ENCODE data around the gene CFDP1.
"Not testable (repeated sequence)": the region's sequence is repeated elsewhere in the genome, so short reads cannot be mapped to it uniquely, and the experiment has no call there.

Gene CFDP1

GRCh38 chr16:75458439-75458838 lies 25.1 kb upstream of the CFDP1 start:
- DNase-seq (ENCODE audit: low read depth) = no peak

DNA sequence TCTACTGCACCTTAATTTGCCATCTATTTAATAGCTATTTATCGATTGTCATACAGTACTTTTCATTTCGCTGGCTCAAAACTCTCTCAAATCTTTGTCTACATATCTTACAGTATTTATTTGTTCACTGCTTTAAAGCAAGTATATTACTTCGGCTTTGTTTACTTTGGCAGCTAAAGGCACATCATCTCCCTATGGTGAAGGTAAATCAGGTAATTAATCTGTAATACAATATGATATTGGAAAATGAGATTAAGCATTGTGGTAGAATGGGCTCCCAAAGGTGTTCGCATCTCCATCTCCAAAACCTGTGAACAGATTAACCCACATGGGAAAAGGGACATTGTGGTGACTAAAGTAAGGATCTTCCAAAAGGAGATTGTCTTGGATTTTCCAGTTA lies 24.7 kb upstream of the CFDP1 start:
- no peak for DNase-seq (ENCODE audit: low read depth)

GRCh38 chr16:75457485-75458021 lies 24.2 kb upstream of the CFDP1 start:
- DNase-seq (ENCODE audit: low read depth) = no peak

DNA sequence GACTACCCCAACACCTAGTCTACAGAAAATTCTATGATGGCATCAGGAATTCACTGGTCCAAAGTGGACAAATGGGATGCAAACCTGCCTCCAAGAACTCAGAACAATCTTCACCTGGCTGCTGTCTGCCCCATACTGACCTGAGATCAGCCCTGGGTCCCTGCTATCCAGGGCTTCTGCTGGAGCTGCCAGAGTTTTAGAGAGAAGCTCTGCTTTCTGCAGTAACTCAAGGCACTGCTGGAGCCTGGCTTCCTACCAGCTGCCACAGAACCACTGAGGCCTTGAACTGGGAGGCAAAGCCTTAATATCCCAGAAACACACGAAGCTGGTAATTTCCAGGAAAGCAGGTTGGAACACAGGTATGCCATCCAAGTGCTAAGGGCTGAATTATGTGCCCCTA lies 23.7 kb upstream of the CFDP1 start:
- DNase-seq (ENCODE audit: low read depth) = no peak

- not testable (repeated sequence) for DNase-seq (ENCODE audit: low read depth)
Observed at GRCh38 chr16:75456486-75456885, 23.2 kb upstream of the CFDP1 start.

GRCh38 chr16:75455677-75456076 lies 22.4 kb upstream of the CFDP1 start:
- no peak for DNase-seq (ENCODE audit: low read depth)

- no peak for DNase-seq (ENCODE audit: low read depth)
Observed at GRCh38 chr16:75452464-75453190, 19.3 kb upstream of the CFDP1 start.

DNA sequence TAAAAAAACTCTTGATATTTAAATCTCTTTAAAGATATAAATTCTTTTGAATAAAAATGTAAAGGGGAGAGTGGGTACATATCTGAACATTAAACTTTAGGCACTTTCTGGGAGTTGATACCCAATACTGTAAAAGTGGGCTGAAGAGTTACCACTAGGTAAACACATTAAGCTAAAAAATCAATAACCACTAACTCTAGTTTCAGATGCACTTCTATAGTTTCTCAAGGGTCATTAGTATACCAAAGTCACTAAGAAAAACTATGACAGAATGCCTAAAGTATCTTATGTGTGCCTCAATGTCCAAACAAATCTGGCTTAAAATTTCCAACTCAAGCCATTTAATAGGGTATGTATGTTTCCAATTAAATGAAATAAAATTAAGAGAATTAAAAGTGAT lies 13.1 kb upstream of the CFDP1 start:
- no peak for DNase-seq (ENCODE audit: low read depth)

DNA sequence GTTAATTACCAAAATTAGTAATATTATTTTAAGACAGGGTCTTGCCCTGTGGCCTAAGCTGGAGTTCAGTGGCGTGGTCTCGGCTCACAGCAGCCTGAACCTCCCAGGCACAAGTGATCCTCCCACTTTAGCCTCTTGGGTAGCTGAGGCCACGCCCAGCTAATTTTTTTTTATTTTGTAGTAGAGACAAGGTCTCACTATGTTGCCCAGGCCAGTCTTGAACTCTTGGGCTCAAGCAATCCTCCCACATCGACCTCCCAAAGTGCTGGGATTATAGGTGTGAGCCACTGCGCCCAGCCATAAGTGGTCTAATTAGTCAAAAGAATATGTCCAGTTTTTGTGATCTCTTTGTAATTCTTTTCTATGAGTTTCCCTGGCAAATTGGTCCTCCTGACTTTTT lies 12.0 kb upstream of the CFDP1 start:
- DNase-seq (ENCODE audit: low read depth) = no peak

- DNase-seq (ENCODE audit: low read depth) = no peak
Observed at GRCh38 chr16:75443298-75443697, 10.0 kb upstream of the CFDP1 start.

DNA sequence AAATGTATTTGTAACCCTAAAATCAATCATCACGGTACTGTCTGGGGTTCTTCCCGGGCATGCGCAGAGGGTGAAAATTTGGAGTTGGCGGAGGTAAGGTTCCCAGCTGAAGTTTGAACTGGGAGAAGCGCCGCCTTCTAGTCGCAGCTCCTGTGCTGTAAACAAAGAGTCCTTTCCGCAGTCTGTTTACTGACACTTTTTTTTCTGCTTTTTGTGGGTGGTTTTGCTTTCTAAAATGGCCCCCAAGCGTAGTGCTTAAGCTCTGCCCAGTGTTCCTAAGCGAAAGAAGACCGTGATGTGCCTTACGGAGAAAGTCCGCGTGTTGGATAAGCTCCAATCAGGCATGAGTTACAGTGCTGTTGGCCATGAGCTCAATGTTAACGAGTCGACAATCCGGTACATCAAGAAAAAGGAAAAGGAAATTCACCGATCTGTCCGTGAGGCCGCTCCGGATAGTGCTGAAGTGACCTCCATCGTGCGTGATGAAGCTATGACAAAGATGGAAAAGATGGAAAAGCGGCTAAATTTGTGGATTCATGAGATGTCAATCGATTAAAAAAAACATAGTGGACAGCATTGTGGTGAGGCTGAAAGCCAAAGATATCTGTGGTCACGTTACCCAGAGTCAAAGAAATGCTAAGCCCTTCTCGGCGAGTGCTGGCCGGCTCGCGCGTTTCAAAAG lies 570 bp upstream of the CFDP1 start:
- DNase-seq (ENCODE audit: low read depth) = no peak

- DNase-seq (ENCODE audit: low read depth) = no peak
Observed at GRCh38 chr16:75429621-75430403, 3.5 kb downstream of the CFDP1 start.

GRCh38 chr16:75426524-75426923 lies 6.8 kb downstream of the CFDP1 start:
- not testable (repeated sequence) for DNase-seq (ENCODE audit: low read depth)

DNA sequence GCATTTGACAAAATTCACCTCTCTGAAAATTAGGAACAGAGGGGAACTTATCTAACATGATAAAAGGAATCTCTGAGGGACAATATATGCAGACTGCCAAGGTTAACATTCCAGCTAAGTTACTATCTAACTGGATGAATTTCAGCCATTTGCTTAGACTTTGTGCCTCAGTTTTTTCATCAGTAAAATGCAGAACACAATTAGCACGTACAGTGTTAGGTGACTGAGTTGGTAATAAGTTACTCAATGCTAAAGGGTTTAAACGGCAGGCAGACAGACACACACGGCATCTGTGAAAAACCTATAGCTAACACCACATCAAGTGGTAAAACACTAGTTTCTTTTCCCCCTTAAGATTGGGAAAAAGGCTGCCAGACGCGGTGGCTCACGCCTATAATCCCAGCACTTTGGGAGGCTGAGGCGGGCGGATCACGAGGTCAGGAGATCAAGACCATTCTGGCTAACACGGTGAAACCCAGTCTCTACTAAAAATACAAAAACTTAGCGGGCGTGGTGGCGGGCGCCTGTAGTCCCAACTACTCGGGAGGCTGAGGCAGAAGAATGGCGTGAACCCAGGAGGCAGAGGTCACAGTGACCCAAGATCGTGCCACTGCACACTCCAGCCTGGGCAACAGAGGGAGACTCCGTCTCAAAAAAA lies 9.1 kb downstream of the CFDP1 start:
- DNase-seq (ENCODE audit: low read depth) = not testable (repeated sequence)

DNA sequence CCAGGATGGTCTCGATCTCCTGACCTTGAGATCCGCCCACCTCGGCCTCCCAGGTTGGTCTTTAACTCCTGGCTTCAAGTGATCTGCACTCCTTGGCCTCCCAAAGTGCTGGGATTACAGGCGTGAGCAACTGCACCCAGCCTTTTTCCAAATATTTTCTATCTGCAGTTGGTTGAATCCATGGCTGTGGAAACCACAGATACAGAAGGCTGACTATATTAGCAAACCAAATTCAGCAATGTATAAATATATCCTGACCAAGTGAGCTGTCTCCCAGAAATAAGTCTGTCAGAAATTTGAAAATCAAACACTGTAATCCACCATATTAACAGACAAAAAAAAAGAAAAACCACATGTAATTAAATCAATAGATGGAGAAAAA lies 9.6 kb downstream of the CFDP1 start:
- no peak for DNase-seq (ENCODE audit: low read depth)

- no peak for DNase-seq (ENCODE audit: low read depth)
Observed at GRCh38 chr16:75421820-75422126, 11.5 kb downstream of the CFDP1 start.

- no peak for DNase-seq (ENCODE audit: low read depth)
Observed at GRCh38 chr16:75420987-75421819, 12.1 kb downstream of the CFDP1 start.

DNA sequence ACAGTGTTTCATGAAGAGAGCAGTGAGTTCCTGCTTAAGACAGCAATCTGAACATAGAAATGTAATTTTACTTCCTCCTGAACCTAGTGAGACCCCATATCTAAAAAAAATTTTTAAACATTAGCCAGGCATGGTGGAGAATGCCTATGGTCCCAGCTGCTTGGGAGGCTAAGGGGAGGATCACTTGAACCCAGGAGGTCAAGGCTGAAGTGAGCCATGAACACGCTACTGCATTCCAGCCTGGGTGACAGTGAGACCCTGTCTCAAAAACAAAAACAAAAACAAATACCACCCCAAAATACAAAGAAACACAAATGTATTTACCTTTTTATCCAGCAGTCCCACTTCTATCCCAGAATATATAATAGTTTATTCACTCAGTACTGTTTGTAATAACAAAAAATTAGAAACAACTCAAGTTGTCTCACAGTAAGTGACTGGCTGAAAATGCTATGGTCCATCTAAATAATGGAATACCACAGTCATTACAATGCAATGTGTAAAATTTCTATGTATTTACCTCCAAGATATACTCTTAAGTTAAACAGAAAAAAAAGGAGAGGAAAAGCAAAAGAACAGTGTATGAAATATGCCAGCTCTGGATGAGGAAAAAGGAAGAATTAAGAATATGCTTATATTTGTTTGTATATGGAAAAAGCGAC lies 16.3 kb downstream of the CFDP1 start:
- DNase-seq (ENCODE audit: low read depth) = no peak

DNA sequence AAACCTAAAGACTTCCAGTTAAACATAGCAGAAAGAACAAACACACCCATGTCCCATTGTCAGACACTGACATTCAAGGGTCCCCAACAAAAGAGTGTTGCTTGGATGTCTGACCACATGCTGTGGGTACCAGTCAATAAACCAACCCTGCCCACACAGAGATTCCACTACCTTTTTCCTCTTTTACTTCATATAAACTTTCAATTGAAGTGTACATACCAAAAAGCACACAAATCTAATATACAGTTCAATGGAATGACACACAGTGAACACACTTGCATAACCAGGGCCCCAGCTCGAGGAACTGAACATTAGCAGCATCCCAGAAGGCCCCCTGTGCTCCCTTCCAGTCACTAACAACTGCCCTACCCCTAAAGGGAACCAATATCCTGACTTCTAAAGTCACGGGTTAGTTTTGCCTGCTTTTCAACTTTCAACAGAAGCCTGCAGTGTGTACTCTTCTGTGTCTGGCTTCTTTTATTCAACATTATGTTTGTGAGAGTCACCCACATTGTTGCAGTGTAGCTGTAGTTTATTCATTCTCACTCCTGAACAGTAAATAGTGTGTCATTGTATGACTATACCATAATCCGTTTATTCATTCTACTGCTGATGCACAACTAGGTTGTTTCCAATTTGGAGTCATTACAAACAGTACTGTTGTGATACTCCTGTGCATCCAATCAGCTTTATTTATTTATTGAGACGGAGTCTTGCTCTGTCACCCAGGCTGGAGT lies 18.0 kb downstream of the CFDP1 start:
- DNase-seq (ENCODE audit: low read depth) = no peak

GRCh38 chr16:75413951-75414350 lies 19.4 kb downstream of the CFDP1 start:
- no peak for DNase-seq (ENCODE audit: low read depth)
